Peyer's patch (tissue), 4 donors: ENCODE results near the gene ZNF541.

Source experiments
- POLR2A ChIP-seq, 2 donors: fragments of 450-650 bp; IDR thresholded peaks; one replicate each; pipeline ENCODE4 v1.5.1; 2017; ENCODE audit warnings: antibody characterized with exemption in 2 of 2, mild to moderate bottlenecking in 2 of 2, moderate library complexity in 2 of 2
- TF ChIP-seq, protein P1 (sequence below), 6 experiments: fragments of 450-650 bp in 4 of 6; fragments of 200-600 bp in 2 of 6; sonication (generic) in 1 of 6; IDR thresholded peaks; one replicate each; pipeline ENCODE4 v1.5.1; 2017 to 2019; ENCODE audit warnings: antibody characterized with exemption in 6 of 6, mild to moderate bottlenecking in 3 of 6, moderate library complexity in 1 of 6

DNA sequence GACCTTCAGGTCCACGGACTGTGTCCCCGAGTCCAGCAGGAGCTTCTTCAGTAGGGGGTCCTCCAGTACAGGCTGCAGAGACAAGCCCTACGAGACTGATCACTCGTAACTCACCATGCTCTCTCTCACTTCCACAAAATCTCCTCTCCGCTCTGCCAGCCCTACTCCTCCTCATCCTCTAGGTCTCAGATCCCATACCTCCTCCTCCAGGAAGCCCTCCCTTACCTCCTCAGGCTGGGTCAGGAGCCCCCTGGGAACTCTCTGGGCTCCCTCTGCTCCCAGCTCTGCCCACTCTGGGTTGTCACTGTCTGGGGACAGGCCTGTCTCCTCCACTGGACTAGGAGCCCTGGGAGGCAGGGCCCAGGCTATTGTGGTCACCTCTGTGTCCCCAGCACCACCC, 34.1 kb downstream of the ZNF541 start:
- no peak for TF ChIP-seq POLR2A (IDR thresholded peaks at IDR 0.05)
- TF ChIP-seq, protein P1, sequence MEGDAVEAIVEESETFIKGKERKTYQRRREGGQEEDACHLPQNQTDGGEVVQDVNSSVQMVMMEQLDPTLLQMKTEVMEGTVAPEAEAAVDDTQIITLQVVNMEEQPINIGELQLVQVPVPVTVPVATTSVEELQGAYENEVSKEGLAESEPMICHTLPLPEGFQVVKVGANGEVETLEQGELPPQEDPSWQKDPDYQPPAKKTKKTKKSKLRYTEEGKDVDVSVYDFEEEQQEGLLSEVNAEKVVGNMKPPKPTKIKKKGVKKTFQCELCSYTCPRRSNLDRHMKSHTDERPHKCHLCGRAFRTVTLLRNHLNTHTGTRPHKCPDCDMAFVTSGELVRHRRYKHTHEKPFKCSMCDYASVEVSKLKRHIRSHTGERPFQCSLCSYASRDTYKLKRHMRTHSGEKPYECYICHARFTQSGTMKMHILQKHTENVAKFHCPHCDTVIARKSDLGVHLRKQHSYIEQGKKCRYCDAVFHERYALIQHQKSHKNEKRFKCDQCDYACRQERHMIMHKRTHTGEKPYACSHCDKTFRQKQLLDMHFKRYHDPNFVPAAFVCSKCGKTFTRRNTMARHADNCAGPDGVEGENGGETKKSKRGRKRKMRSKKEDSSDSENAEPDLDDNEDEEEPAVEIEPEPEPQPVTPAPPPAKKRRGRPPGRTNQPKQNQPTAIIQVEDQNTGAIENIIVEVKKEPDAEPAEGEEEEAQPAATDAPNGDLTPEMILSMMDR (IDR thresholded peaks at IDR 0.05), result no peak
